GM23248 (cell line): ENCODE measurements around the gene UST. TPM values are rescaled to one million over a fixed set of nuclear protein-coding genes. Genes with fewer than 3 reads are reported as not detected.

Experiments used
- DNase-seq: peaks from one replicate; pipeline ENCODE4 v3.0.0-alpha.2; 2015
- H2AFZ ChIP-seq: fragments of 200-600 bp; sonication (generic); 2 replicates; pipeline ENCODE4 v1.6.1; 2016; ENCODE audit warnings: antibody characterized with exemption
- H3F3A ChIP-seq: fragments of 200-600 bp; sonication (generic); 2 replicates; pipeline ENCODE4 v1.6.1; 2016; ENCODE audit warnings: mild to moderate bottlenecking, antibody characterized with exemption, mixed run types; ENCODE audit not compliant: insufficient read depth
- H3K27ac ChIP-seq: fragments of 200-600 bp; sonication (generic); 2 replicates; pipeline ENCODE4 v1.5.1; 2016; ENCODE audit warnings: mild to moderate bottlenecking
- H3K27me3 ChIP-seq: fragments of 200-600 bp; sonication (generic); replicated peaks from 2 replicates; pipeline ENCODE4 v1.6.1; 2016; ENCODE audit warnings: mild to moderate bottlenecking; ENCODE audit not compliant: insufficient read depth
- H3K36me3 ChIP-seq: fragments of 200-600 bp; sonication (generic); 2 replicates; pipeline ENCODE4 v1.6.1; 2016; ENCODE audit warnings: low read depth, mild to moderate bottlenecking
- H3K4me1 ChIP-seq: fragments of 200-600 bp; sonication (generic); 2 replicates; pipeline ENCODE4 v1.6.1; 2016; ENCODE audit warnings: mild to moderate bottlenecking; ENCODE audit not compliant: insufficient read depth
- H3K4me2 ChIP-seq: fragments of 200-600 bp; sonication (generic); one replicate; pipeline ENCODE4 v1.6.1; 2016; ENCODE audit warnings: mild to moderate bottlenecking; ENCODE audit not compliant: unreplicated experiment
- H3K4me3 ChIP-seq: fragments of 200-600 bp; sonication (generic); 2 replicates; pipeline ENCODE4 v1.5.1; 2016; ENCODE audit warnings: mild to moderate bottlenecking
- H3K79me2 ChIP-seq: fragments of 200-600 bp; sonication (generic); 2 replicates; pipeline ENCODE4 v1.6.1; 2016; ENCODE audit warnings: mild to moderate bottlenecking; ENCODE audit not compliant: insufficient read depth
- H3K9ac ChIP-seq: fragments of 200-600 bp; sonication (generic); 2 replicates; pipeline ENCODE4 v1.6.1; 2016; ENCODE audit warnings: mild to moderate bottlenecking
- H3K9me2 ChIP-seq: fragments of 200-600 bp; sonication (generic); 2 replicates; pipeline ENCODE4 v1.6.1; 2016; ENCODE audit warnings: mixed run types, mild to moderate bottlenecking, moderate library complexity; ENCODE audit not compliant: insufficient read depth
- H3K9me3 ChIP-seq: fragments of 200-600 bp; sonication (generic); one replicate; pipeline ENCODE4 v1.6.1; 2017; ENCODE audit warnings: low read depth
- H4K20me1 ChIP-seq: fragments of 200-600 bp; sonication (generic); 2 replicates; pipeline ENCODE4 v1.6.0; 2016; ENCODE audit not compliant: insufficient read depth
- EZH2 ChIP-seq: fragments of 200-600 bp; sonication (generic); IDR thresholded peaks from 2 replicates; pipeline ENCODE4 v1.6.1; 2018; ENCODE audit warnings: antibody characterized with exemption, mild to moderate bottlenecking; ENCODE audit not compliant: insufficient read depth, poor library complexity, severe bottlenecking
- EZH2phosphoT487 ChIP-seq: fragments of 200-600 bp; sonication (generic); IDR thresholded peaks from 2 replicates; pipeline ENCODE4 v1.6.1; 2018; ENCODE audit warnings: antibody characterized with exemption, moderate library complexity, mild to moderate bottlenecking, low read depth; ENCODE audit not compliant: insufficient read depth
- WGBS, 2 experiments: methylation state at CpG; one replicate each; pipeline ENCODE4 v1.1.6; 2015 to 2017; ENCODE audit warnings: low lambda C conversion rate in 2 of 2, low coverage in 1 of 2; ENCODE audit errors: missing lambda C conversion rate in 2 of 2; 5-methylcytosine and 5-hydroxymethylcytosine counted together
- in situ Hi-C: fragments of 300-500 bp; cut with MboI; formaldehyde crosslinking; loops from 2 replicates; pipeline ENCODE4 v1.15.0; 2020
- polyA plus RNA-seq: library from polyadenylated mRNA; unstranded; fragments of >200 nt; fragmentation: Nextera tagmentation; extraction: Ambion mirVana; gene quantifications from 2 replicates; pipeline ENCODE4 v1.2.1, GENCODE V29; 2016
- total RNA-seq: library from RNA; depleted of rRNA; stranded (reverse); fragments of >200 nt; shearing (Covaris generic); gene quantifications from 2 replicates; pipeline ENCODE4 v1.2.3, GENCODE V29; 2014

Gene UST
- total and polyA plus RNA-seq, 2 experiments from 2014 or later: 10.1 to 23.3 TPM

DNA sequence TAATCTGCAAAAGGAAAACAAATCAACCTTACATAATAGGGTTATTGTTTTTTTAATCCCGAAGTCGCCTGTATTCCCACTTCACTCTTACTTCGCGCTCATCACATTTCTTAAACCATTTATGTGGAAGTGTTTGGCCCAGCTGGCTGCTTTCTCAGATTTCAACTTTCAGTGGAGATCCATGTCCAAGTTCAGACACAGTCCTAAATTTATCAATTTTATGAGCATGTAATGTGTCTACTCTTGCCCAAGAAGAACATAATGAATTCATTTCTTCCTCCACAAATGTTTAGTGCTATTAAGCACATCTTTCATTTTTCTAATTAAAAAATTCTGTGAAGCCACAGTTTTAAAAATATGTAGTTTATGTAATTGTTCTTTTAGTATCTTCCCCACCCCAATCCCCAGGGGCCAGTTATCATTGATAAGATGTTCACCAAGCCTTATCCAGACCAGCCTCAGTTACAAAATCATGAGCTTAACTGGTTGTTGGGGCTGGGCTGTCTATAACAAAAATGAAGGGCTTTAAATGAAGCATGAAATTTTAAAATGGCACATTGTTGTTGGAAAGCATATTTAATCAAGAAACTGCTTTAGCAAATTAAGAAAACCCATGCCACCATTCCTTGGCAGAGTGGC lies 151.7 kb downstream of the UST start:
- no peak overlapping the region for H3K4me2 ChIP-seq
- in situ Hi-C loops: no loop called here

DNA sequence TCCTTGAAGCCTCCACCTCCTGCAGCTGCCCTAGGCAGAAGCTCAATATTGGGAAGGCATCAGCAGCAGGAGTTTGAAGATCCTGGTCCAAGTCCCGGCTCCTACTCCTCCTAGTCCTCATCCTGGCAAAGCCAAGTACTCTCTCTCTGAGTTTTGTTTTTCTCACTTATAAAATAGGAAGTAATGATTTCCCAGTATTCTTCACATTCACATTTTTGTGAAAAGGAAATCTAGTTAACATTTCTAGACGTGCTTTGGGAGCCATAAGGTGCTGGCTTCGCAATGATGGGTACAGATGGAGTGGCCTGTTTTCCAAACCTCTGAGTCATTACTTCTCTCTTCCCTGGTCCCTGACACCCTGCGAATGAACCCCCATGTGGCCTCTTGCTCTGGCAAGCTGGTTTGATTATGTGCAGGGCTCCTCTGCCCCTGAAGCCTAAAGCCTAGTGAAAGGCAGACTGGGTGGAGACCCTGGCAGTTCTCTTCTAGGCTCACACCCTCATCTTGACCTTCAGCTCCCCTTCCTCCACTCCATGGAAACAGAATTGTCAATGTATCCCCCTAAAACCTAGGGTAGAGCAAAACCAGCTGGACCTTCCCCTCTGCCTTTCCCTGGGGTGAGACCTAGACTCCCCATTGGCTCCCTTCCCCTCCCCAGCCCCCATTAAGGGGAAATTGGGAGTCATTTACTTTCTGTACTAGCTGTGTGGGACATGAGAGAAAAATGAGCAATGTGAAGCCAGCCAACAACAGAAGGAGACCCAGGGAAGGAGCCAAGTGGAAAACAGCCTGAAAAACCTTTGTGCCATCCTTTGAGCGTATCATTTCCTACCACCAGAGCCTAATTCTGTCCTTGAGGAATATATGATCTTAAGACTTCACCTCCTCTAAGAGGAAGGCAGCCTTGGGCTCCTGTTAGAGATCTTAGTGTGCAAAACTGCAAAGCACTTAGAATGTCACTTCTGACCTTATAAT lies 158.4 kb downstream of the UST start:
- no peak overlapping the region for H3K4me3 ChIP-seq
- no peak overlapping the region for H3K27ac ChIP-seq
- no peak for TF ChIP-seq EZH2
- no peak for TF ChIP-seq EZH2phosphoT487
- no peaks in the 10 kb centered on the region for H3K4me1 ChIP-seq
- no peaks in the 10 kb centered on the region for H3F3A ChIP-seq
- no peaks in the 10 kb centered on the region for H4K20me1 ChIP-seq
- H3K79me2 ChIP-seq: no peaks in the 10 kb centered on the region; the same call in 1 of the 2 replicates
- H2AFZ ChIP-seq: no peak overlapping the region
- WGBS, 2 experiments: 61 to 73% methylated on average over 5 of the region's 5 CpGs
- in situ Hi-C loops: no loop called here
- 0 out of 2 replicates have a peak, but pooled peaks cover 3% of the 10 kb centered on the region for H3K36me3 ChIP-seq
- no peaks in the 10 kb centered on the region for H3K9me2 ChIP-seq
- no peaks in the 10 kb centered on the region for H3K9me3 ChIP-seq
- H3K27me3 ChIP-seq: no peaks in the 10 kb centered on the region
- no peak overlapping the region for H3K9ac ChIP-seq
- no peak for DNase-seq
- H3K4me2 ChIP-seq: no peak overlapping the region

More for the DNA sequence above, 151.7 kb downstream of the UST start:
- Histone ChIP-seq H3K4me1 (no peaks in the 10 kb centered on the region), H2AFZ (no peak overlapping the region), H3K27me3 (no peaks in the 10 kb centered on the region), H3K79me2 (no peaks in the 10 kb centered on the region), H3F3A (no peaks in the 10 kb centered on the region), H3K9me2 (no peaks in the 10 kb centered on the region), H3K9ac (no peak overlapping the region), H3K27ac (no peak overlapping the region), H3K36me3 (0 out of 2 replicates have a peak, but pooled peaks cover 3% of the 10 kb centered on the region), H3K9me3 (no peaks in the 10 kb centered on the region), H4K20me1 (no peaks in the 10 kb centered on the region), H3K4me3 (no peak overlapping the region)
- DNase-seq: no peak
- TF ChIP-seq EZH2phosphoT487 (no peak), EZH2 (no peak)
- WGBS, 2 experiments: 51 to 53% methylated on average over 4 of the region's 4 CpGs

DNA sequence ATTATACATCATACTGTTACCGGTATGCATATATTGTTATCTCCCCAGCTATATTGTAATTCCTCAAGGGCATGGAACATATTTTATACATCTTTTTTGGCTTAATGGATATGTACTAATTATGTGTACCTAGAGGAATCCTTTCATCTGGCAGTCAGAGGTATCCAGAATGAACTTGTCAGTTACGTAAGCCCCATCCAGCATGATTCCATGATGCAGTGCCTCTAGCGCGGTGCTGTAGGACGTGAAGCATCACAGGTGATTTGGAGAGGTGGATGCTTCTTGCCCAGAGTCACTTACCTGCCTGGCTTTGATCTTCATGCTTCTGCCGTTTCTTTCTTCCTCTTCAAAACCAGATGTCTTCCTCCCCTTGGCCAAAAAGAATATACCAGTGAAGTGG lies 159.1 kb downstream of the UST start:
- Histone ChIP-seq H3K9me3 (no peaks in the 10 kb centered on the region), H2AFZ (no peak overlapping the region), H3K27me3 (no peaks in the 10 kb centered on the region), H3F3A (no peaks in the 10 kb centered on the region), H3K9me2 (no peaks in the 10 kb centered on the region), H3K4me2 (no peak overlapping the region), H3K4me3 (no peak overlapping the region), H3K4me1 (no peaks in the 10 kb centered on the region), H3K79me2 (no peaks in the 10 kb centered on the region; the same call in 1 of the 2 replicates), H4K20me1 (no peaks in the 10 kb centered on the region), H3K36me3 (0 out of 2 replicates have a peak, but pooled peaks cover 3% of the 10 kb centered on the region), H3K27ac (no peak overlapping the region), H3K9ac (no peak overlapping the region)
- no peak for DNase-seq
- in situ Hi-C loops: no loop called here
- WGBS, 2 experiments: 97% methylated on average over 6 of the region's 6 CpGs
- TF ChIP-seq EZH2: no peak
- no peak for TF ChIP-seq EZH2phosphoT487

GRCh38 chr6:148906386-148906785 lies 159.6 kb downstream of the UST start:
- no peak overlapping the region for H3K4me3 ChIP-seq
- H3K9ac ChIP-seq: no peak overlapping the region
- WGBS, 2 experiments: 82 to 94% methylated on average over 1 of the region's 1 CpG
- H3K27ac ChIP-seq: no peak overlapping the region
- H3K36me3 ChIP-seq: no peaks in the 10 kb centered on the region
- H3K4me2 ChIP-seq: no peak overlapping the region
- no peaks in the 10 kb centered on the region for H4K20me1 ChIP-seq
- no peaks in the 10 kb centered on the region for H3F3A ChIP-seq
- in situ Hi-C loops: no loop called here
- no peak for TF ChIP-seq EZH2phosphoT487
- TF ChIP-seq EZH2: no peak
- H2AFZ ChIP-seq: no peak overlapping the region
- no peaks in the 10 kb centered on the region; the same call in 1 of the 2 replicates for H3K79me2 ChIP-seq
- no peaks in the 10 kb centered on the region for H3K4me1 ChIP-seq
- no peaks in the 10 kb centered on the region for H3K9me2 ChIP-seq
- no peak for DNase-seq
- no peaks in the 10 kb centered on the region for H3K27me3 ChIP-seq
- no peaks in the 10 kb centered on the region for H3K9me3 ChIP-seq
